GM21825 (cell line): Measurements from ENCODE around the gene PTPN4.

ENCODE experiments used
- ATAC-seq: cut with Tn5 transposase; IDR thresholded peaks from one replicate; pipeline ENCODE4 v1.9.1; 2021; ENCODE audit warnings: mild to moderate bottlenecking, moderate library complexity; ENCODE audit not compliant: unreplicated experiment

Gene PTPN4

DNA sequence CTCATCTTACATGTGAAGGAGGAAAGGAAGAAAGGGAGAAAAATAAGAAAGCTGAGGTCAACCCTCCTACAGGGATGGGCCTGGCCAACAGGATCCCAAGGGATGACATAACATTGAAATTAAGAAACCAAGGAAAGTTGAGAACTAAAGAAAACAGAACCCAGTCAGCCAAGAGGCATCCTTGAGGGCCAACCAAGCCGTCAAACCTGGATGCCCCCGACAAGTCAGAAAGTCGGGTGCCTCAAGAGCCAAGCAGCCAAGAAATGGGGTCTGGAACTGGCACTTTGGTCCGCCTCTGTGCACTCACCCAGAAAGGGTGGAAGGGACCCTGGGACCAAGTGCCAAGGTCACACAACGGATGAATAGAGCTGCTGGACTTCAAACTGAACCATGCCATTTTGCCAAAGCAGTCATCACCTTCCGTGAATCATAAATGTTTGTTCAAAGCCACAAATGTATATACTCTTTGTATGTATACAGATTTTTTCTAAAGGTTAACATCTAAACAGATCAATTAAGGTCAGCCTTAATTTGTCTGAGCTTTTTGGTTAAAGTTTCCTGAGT, 27.0 kb upstream of the PTPN4 start:
- no peak for ATAC-seq

DNA sequence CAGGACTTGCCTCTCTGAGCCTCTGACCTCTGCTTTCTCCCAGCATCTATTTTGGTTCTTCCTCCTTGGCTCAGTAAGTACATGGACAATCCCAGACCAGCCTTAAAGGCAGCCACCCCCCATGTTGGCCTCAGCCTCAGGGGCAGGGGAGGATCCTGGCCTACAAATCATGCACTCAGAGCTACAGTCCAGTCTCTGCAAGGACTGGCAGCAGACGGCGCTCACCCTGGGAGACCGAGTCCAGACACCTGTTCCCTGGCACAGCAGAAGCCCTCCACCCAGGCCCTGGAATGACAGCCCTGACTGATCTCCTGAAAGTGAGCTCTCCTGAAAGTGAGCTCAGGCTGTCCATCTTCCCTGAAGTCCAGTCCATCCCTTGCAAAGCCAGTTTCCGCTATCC, 25.7 kb upstream of the PTPN4 start:
- no peak for ATAC-seq

DNA sequence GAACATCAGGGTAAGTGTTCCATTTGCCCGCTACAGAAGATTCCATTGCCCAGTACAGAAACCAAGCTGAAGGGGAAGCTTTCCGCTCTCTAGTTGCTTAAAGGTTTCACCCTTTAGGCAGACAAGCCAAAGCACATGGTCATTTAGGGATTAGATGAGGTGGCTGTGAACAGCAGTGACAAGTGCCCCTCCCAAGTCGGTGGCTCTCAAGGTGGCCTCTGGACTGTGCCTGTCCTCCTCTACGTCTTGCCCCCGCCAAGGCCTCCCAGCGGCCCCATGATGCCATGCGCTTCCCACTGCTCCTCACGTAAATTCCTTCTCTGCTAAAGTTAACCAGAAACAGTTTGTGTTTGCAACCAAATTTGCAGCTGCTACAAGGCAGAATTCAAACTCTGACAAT, 24.2 kb upstream of the PTPN4 start:
- no peak for ATAC-seq

DNA sequence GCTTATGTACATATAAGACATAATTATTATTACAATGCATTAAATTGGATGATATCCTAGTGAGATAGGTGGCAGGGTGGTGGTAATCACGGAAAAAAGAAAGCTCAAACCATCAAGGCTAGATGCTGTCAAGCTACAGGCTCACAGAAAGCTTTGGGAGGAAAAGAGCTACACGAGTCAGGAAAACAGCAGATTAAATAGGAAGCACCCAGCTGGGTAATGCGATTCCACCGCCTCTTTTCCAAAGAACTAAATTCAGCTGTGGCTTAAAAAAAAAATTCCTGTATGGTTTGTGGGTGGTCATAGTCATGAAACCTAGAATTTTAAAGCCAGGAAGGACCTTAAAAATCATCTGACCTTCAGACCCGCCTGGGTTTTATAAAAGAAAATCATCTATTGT, 23.7 kb upstream of the PTPN4 start:
- ATAC-seq: no peak

DNA sequence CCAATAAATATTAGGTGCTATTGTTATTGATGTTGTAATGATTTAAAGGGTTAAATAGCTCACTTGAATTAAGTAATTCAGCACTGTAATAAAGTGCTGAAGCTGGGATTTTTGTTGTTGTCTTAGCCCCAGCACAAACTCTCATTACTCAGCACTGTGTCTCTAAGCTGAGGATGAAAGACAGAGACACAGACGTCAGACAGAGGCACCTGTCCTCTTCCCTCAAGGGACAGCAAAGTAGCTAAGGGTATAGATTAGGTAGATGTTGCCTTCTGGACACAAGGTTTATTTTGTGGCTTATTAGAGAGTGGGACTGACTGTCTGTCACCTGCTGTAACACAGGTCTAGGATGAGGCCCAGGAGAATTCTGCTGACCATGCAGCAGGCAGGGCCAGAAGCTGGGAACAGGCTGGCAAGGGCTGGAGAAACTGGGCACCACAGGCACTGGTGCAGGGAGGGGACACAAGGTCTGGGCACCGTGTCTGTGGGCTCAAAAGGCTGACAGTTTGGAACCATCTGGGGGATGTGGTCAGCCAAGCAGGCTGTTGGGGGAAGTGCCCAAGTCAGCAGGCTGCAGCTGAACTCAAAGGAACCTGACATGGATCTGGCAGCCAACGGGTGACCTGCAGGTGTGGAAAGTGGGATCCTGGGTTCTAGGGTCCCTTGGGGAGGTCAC, 20.0 kb upstream of the PTPN4 start:
- no peak for ATAC-seq

DNA sequence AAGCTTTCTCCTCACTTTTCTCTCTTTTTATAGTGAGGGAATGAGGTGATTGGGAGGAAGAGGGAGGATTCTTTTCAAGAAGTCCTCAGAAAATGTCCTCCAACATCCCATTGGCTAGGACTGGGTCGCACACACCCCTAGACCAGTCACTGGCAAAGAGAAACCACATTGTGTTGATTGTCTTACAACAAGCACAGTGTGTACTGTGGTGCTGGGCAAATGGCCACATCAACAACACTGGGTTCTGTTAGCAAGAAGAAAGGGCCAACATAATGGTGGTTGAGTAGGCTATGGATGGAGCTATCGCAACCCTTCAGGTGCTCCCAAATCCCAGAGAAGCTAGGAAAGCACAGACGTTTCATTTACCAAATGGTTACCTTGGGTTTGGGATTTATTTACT, 18.7 kb upstream of the PTPN4 start:
- ATAC-seq: no peak

DNA sequence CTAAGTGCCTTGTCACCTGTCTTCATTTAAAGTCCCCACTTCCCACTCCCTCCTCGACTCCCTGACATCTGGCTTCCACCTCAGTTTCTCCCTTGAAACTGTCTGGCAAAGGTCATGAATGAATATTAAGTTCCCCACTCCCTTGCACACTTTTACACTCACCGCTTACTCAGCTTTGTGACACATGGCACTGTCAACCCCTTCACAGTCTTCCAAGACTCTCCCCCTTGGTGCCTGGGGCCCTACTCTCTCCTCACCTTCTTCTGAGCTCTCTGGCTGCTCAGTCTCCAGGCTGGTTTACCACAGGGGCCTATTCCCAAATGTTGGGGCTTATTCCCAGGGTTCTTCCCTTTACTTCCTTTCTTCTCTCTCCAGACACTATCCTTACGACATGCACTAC, 17.9 kb upstream of the PTPN4 start:
- no peak for ATAC-seq

DNA sequence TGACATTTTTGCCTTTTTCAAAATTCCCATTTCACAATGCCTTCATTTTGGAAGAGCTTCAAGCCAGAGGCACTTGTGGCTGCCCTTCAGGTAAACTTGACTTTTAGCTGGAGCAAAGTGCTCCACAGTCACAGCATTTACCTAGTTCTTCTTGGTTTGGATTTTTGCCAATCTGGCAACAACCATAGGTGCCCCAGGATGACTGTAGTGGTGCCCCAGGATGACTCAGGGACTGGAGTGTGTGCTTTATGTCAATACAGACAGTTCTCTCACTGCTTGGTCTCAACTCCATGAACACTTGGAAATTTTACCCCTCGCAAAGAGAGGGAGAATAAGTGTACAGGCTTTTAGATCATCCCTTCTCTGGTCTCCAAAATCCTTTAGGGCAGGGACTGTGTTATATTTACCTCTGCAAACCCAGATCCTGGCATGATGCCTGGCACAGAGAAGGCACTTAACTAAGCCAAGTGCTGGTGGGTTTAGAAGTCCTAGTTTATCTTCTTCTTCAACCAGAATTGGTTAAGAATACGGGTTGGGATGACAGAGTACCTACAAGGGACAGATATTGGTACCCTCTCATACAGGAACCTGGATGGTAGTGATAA, 15.3 kb upstream of the PTPN4 start:
- no peak for ATAC-seq

DNA sequence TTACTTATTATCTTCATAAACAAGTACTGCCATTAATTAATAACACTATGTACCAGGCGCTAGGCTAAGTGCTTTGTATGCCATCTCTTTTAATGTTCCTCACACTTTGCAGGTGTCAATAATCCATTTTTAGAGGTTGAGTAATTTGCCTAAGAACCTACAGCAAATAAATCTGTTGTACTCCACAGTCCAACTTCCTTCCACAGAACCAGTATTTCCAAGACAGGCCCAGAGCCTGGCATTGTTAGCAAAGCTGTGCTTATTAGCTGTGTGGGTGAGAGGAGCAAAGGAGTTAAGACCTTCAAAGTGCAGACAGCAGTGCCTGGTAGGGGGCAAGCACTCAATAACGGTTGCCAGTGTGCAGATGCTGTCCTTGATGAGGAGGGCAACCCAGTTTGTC, 14.2 kb upstream of the PTPN4 start:
- no peak for ATAC-seq

DNA sequence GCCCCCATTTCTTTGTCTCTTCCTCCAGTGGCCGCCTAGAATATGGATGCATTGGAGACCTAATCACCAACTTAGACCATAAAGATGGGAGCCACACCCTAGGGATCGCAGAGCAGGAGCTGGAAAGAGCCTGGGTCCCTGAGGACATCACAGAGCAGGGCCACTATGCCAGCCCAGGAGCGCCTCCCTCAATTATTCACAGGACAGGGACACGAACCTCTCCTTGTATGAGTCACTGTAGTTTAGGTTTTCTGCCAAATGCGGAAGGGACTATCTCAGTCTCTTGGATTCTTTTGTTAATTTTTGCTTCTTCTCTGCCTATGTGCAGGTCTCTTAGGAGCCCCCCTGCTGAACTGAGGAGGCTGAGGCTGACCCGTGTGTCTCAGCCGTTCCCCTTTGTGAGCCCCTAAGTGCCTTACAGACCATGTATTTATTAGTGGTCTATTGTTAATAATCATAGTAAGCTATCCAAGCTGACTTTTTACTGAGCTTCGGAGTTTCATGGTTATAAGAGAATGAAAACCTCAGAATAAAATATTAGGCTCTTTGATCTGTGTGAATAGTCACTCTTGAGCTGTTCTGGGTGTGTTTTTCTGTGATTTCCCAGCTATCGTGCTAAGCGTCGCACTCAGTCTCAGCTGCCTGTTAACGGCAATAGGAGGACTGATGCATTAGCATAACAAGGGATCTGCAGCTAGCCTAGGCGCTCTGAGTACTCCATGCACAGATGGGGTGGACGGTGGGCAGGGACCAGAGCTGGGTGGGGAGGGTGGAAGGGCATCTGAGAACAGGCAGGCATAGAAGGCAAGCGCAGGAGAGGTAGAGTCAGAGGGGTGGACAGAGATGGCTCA, 12.7 kb upstream of the PTPN4 start:
- no peak for ATAC-seq

DNA sequence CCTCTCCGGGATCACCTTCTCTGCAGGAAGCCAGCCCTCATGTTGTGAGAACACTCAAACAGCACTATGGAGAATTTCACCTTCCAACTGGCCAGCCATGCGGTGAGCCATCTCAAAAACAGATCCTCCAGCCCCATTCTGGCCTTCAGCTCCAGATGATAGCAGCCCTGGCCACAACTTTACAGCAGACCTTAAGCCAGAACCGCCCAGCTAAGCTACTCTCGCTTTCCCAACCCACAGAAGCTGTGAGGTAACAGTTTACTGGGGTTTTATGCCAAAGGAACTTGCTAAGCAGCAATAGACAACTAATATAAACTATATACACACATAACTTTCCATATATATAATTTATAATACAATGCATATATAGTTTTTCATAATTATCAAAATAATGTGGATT, 11.6 kb upstream of the PTPN4 start:
- no peak for ATAC-seq

DNA sequence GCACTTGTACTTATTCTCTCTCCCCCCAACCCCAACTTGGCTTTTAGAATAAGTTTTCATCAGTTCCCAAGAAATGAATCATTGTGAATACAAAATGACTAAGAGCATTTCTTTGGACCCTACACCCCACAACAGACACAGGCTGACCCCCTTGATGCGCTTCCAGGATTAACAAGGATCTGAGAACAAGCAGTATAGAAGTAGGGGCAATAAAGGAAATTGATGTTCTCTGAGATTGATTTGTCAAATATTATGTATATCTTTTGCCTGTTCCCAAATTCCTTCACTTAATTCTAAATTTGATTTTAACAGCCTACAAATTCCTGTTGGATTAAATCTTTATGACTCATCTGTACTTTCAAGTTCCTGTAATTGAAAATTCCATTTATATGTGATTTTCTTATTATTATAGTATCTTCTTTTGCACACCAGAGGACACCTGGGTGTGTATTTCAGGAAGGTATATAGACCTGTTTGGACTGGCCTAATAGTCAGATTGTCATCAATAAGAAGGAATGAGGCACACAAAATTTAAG, 10.2 kb upstream of the PTPN4 start:
- ATAC-seq: no peak

DNA sequence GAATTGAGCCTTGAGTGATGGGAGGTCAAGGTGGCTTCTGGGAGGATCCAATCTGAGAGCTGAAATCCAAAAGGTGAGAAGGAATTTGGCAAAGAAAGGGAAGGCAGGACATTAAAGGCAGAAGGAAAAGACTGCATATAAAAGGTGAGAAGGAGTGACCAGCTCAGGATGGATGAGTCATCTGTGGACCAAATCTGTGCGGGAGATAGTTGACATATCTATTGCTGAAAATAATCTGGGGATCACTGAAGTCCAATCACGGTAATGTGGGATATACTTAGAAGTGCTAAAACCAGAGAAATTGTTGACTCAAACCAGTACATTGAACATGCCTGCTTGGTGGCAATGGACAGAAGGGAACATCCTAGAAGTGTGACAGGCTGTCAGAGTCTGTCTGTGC, 8.0 kb upstream of the PTPN4 start:
- no peak for ATAC-seq

DNA sequence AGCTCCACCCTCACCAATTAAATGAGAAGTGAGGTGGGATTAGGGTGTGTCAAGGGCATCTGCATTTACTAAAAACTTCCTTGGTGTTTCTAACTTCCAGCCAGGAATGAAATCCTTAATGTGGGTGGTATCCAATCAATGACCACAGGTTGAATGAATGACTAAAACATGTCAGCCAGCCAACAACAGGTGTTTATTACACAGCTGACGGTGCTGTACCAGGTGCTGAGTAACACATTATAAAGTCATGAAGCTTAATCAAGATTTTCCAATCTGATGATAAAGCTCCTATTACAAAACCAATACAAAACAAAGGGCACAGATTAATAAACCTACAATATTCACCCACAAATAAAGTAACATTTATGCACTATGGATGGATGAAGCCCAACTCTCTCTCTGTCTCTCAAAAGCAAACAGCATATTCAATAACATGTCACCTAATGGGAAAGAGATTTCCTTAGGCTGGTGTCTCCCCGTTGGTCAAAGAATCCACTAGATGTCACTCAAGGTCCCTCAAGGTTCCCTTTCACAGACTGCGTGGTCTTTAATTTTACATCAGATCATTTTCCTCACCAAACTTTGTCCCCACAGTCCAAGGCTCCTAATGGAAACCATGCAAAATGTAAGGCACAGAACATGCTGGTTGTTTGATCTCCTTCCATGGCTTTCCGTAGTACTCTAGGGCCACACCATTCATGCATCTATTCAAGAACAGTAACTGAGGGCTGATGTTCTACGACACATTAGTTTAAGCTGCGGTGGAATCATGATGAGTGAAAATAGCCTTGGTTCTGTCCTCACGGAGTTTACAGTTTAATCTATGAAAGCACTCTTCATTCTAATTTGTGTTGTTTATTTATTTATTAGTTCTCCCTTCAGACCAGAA, 6.4 kb upstream of the PTPN4 start:
- peak; percentile 46 for ATAC-seq

DNA sequence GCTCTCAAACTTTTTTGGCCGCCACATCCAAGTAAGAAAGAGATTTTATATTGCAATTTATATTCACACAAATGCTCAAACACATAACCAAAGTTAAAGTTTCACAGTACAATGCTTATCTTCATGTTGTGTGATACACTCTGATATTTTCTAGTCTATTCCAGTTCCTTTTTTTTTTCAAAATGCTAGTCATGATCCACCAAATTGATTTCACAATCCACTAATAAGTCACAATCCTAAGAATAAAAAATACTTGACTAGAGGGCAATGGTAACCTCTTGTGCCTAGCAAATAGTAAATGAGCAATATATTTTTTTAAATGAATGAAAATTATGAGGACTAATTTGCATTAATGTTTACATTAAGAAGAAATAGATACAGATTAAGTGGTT, 5.8 kb upstream of the PTPN4 start:
- no peak for ATAC-seq

DNA sequence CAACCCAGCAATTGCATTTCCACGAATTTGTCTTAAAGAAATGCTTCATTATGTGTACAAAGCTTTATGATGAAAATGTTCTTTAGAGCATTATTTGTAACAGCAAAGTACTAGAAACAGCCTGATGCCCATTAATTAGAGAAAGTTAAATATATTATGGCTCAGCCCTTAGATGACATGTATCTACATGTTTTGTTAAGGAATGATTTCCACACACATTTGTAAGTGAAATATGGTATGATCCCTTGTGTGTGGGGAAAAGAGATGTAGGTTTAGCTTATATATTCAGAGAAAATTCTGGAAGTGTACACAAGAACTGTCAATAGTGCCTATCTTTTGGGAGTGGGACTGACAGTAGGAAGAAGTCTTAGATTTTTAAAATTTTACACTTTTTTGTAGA, 3.8 kb upstream of the PTPN4 start:
- no peak for ATAC-seq

DNA sequence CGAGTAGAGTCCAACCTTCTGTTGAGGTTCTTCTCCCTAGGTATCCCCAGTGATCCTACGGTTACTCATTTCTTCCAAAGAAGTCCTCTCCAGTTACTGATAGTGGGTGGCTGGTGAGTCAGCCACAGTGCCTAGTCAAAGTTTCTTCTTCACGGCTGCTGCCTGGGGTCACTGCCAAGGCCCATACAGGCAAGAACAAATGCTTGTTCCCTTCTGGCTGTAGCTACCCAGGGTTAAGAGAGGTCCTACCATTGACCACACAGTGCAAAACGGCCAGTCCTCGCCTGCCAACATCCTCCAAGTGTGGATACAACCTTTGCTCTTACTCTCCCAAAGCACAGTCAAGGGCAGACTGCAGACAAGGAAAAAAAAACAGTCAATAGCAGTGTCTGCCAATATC, 2.9 kb upstream of the PTPN4 start:
- no peak for ATAC-seq

DNA sequence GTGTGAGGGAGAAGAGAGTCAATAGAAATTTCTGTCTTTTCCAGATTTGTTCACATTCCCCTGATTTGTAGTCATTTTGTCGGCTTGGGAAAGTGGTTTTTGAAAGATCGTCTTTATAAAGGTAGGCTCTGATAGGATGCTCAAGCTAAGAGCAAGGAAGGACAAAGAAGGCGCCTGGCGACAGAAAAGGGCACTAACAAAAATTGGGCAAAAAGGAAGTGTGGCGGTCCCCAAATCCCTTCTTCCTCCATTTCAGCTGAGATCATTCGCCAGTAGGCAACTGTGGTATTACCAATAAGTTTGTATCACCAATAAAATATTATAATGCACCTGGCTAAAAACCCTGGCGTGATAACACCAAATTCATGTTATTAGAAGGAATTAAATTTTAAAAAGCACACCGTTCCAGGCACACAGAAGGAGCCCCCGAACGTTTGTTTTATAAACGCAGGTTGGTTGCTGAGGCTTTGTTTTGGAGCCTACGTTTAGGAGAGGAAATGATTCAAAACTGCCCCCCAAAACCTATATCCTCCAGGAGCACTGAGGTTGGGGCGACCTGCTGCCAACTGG, 756 bp upstream of the PTPN4 start:
- no peak for ATAC-seq

DNA sequence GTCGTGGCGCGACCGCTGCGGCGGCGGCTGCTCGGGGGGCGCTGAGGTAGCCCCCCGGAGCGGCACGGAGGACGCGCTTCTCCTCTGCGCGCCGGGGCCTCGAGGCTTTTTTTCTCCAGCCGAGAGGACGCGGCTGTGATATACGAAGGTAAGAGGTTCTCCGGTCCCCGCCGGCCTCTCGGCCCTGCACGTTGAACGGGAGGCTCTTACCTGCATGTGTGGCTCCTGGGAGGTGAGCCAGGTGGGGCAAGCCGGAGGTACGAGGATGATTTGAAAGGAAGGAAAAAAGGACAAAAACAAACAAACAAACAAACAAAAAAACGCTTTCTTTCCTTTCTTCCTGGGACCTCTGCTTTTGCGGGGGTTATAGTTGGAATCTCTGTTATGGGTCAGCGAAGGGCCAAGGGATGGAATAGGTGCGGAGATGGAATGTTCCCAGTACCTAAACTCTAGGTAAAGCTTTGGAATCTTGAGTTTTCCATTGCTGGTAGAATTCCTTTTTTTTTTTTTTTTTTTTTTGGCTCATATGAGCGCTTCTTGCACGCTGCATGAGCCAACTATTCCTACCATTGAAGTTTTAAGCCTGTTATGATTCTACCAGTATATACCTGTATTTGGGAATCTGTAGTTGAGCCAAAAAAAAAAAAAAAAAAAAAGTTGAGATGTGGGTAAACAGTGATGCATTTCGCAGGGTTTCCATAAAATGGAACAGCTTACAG, 674 bp downstream of the PTPN4 start:
- ATAC-seq: peak; percentile 10

DNA sequence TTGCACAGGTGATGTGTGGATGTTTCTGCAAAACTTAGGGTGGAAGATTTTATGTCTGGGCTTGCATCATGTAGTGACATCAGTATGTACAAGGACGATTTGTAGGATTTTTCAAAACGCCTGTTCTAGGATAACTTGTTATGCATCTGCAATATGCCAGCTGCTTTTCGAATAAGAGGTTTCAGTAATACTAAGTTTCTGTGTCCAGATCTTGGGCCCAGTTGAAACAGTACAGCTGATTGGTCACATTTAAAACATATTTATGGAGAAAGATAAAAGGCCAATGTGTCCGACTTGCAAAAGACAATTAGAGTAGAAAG, 1.2 kb downstream of the PTPN4 start:
- ATAC-seq: no peak
